GM06990 (cell line): ENCODE data around the gene ZNF341.

ENCODE experiments used
- DNase-seq: peaks from one replicate; pipeline ENCODE4 v3.0.0-alpha.2; 2011; ENCODE audit not compliant: insufficient read length; ENCODE audit errors: extremely low read depth
- H3K27me3 ChIP-seq: replicated peaks from 2 replicates; pipeline ENCODE4 v1.6.0; 2011; ENCODE audit warnings: low read length; ENCODE audit not compliant: control insufficient read depth, insufficient read depth
- H3K36me3 ChIP-seq: 2 replicates; pipeline ENCODE4 v1.5.1; 2011; ENCODE audit warnings: low read length; ENCODE audit not compliant: control insufficient read depth, insufficient read depth
- H3K4me3 ChIP-seq: replicated peaks from 2 replicates; pipeline ENCODE4 v1.5.1; 2011; ENCODE audit warnings: low read depth, mild to moderate bottlenecking, control low read depth, low read length
- TF ChIP-seq, protein P1 (sequence below): IDR thresholded peaks from 2 replicates; pipeline ENCODE4 v1.5.1; 2011; ENCODE audit warnings: low read length, control low read depth, mild to moderate bottlenecking, inconsistent platforms; ENCODE audit not compliant: insufficient read depth, poor library complexity, severe bottlenecking

ZNF341 gene

DNA sequence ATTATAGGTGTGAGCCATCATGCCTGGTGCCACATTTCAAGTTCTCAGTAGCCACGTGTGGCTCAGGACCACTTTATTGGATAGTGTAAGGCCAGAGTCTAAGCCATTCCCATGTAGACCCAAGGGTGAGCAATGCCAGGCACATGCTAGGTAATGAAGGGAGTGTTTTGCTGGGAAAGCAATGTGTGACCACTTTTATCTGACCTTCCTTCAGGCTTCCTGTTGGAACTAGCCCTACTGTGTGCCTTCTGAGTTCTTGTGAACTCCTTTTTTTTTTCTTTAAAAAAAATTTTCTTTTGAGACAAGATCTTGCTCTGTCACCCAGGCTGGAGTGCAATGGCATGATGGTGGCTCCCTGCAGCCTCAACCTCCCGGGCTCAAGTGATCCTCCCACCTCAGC is 33.3 kb downstream of the ZNF341 start:
- no peak overlapping the region for H3K4me3 ChIP-seq
- TF ChIP-seq, protein P1, sequence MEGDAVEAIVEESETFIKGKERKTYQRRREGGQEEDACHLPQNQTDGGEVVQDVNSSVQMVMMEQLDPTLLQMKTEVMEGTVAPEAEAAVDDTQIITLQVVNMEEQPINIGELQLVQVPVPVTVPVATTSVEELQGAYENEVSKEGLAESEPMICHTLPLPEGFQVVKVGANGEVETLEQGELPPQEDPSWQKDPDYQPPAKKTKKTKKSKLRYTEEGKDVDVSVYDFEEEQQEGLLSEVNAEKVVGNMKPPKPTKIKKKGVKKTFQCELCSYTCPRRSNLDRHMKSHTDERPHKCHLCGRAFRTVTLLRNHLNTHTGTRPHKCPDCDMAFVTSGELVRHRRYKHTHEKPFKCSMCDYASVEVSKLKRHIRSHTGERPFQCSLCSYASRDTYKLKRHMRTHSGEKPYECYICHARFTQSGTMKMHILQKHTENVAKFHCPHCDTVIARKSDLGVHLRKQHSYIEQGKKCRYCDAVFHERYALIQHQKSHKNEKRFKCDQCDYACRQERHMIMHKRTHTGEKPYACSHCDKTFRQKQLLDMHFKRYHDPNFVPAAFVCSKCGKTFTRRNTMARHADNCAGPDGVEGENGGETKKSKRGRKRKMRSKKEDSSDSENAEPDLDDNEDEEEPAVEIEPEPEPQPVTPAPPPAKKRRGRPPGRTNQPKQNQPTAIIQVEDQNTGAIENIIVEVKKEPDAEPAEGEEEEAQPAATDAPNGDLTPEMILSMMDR = no peak
- H3K27me3 ChIP-seq = no peaks in the 10 kb centered on the region
- no peaks in the 10 kb centered on the region; the same call in none of the 2 replicates for H3K36me3 ChIP-seq
- DNase-seq = no peak

DNA sequence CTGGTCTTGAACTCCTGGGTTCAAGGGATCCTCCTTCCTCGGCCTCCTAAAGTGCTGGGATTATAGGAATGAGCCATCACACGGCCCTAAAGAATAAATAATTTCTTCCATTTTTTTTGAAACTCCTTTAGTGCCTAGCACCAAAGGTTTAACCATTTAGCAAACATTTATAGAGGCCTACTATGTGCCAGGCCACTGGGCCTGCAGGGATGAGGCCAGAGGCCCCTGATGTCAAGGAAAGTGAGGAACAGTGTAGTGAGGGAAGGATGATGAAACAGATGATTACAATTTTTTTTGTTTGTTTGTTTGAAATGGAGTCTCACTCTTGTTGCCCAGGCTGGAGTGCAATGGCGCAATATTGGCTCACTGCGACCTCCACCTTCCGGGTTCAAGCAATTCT is 33.8 kb downstream of the ZNF341 start:
- Histone ChIP-seq H3K36me3 (no peaks in the 10 kb centered on the region; the same call in none of the 2 replicates), H3K4me3 (no peak overlapping the region), H3K27me3 (no peaks in the 10 kb centered on the region)
- TF ChIP-seq, protein P1 = no peak
- DNase-seq = no peak

DNA sequence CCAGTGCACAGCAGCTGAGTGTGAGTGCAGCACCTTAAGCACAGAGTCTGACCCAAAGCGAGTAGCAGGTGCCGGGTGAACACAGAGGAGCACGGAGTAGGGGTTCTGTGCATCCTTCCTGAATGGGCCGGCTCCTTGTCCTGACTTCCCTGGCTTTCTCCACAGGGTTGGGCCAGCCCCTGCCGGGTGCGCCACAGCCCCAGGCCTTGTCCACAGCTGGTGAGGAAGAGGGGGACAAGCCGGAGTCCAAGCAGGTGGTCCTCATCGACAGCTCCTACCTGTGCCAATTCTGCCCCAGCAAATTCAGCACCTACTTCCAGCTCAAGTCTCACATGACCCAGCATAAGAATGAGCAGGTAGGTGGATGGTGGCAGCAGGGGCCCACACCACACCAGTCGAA is 34.9 kb downstream of the ZNF341 start:
- TF ChIP-seq, protein P1 = no peak
- no peaks in the 10 kb centered on the region; the same call in none of the 2 replicates for H3K36me3 ChIP-seq
- DNase-seq = no peak
- H3K4me3 ChIP-seq = no peak overlapping the region
- no peaks in the 10 kb centered on the region for H3K27me3 ChIP-seq

DNA sequence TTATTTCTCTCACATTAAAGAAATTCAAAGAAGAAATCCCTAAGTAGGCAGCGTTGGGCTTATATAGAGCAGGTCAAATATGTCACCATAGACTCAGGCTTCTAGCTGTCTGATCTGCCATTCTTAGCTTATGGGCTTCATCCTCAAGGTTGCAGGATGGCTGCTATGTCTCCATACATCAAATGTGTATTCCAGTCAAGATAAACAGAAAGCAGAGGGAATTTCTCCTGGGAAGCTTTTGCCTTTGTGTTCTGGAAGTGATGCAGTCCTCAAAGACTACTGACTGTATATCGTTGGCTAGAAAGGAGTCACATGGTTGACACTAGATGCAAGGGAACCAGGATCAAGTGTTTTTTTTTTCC is 36.0 kb downstream of the ZNF341 start:
- H3K4me3 ChIP-seq = no peak overlapping the region
- H3K27me3 ChIP-seq = no peaks in the 10 kb centered on the region
- TF ChIP-seq, protein P1 = no peak
- H3K36me3 ChIP-seq = no peaks in the 10 kb centered on the region; the same call in none of the 2 replicates
- DNase-seq = no peak

DNA sequence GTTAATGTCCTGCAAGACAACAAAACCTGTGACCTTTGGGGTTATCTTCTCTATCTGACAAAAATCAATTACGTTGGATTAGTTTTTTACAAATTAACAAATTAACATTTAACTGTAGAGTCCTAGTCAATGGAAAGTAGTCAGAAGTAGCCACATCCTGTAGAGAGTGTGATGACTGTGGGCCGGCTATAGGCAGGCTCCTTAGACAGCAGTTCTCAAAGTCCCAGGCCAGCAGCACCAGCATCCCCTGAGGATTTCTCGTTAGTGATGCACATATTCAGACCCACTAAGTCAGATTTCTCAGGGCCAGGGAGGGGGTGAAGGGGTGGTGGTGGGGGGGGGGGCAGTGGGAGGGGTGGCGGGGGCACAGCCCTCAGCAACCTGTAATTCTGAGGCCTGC is 37.2 kb downstream of the ZNF341 start:
- TF ChIP-seq, protein P1 = no peak
- DNase-seq = no peak
- Histone ChIP-seq H3K36me3 (no peaks in the 10 kb centered on the region; the same call in 1 of the 2 replicates), H3K4me3 (no peak overlapping the region), H3K27me3 (no peaks in the 10 kb centered on the region)

DNA sequence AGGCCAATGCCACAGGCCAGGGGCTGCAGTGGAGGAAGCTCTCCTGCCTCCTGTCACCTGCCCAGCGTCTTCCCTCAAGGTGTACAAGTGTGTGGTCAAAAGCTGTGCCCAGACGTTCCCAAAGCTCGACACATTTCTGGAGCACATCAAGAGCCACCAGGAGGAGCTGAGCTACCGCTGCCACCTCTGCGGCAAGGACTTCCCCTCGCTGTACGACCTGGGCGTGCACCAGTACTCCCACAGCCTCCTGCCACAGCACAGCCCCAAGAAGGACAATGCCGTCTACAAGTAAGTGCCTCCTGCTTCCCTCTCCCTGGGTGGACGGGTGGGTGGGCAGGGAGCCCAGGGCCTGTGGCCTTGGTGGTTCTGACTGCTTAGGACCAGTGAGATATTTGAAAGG is 38.2 kb downstream of the ZNF341 start:
- DNase-seq = no peak
- TF ChIP-seq, protein P1 = no peak
- Histone ChIP-seq H3K27me3 (no peaks in the 10 kb centered on the region), H3K4me3 (no peak overlapping the region), H3K36me3 (no peaks in the 10 kb centered on the region; the same call in 1 of the 2 replicates)
